ENCODE results near the gene NEO1. TPM values are rescaled to one million over a fixed set of nuclear protein-coding genes. Genes with fewer than 3 reads are reported as not detected.
A peak's percentile ranks its signal among the peaks of the same experiment; 100 is the strongest.

NEO1 gene
- total RNA-seq, 5 donors from 2014 or later (not counting 1 experiment from before 2014, with no cell fraction given): 5.0 to 16.6 (median 10.2) TPM

- Histone ChIP-seq H3K27me3 (replicated peaks in 1 of 2; ENCODE audit: control insufficient read depth in 2 of 2, extremely low read depth in 1 of 2, insufficient read depth in 2 of 2, low read length in 1 of 2) (peaks cover 0 to 11% of the 10 kb centered on the region in 2 experiments), H3K36me3 (ENCODE audit: control insufficient read depth in 2 of 2, extremely low read depth in 1 of 2, insufficient read depth in 1 of 2, low read length in 1 of 2) (no peaks in the 10 kb centered on the region), H3K27ac (ENCODE audit: low read length) (no peak overlapping the region), H3K4me1 (ENCODE audit: control insufficient read depth in 1 of 2, extremely low read depth in 1 of 2, insufficient read depth in 2 of 2, low read length in 2 of 2) (no peaks in the 10 kb centered on the region), H3K4me3 (ENCODE audit: control insufficient read depth in 1 of 2, extremely low read depth in 1 of 2, low read length in 1 of 2) (no peak overlapping the region), H3K9me3 (no peaks in the 10 kb centered on the region)
- Mint-ChIP-seq H3K4me3 (no peak overlapping the region), H3K9me3 (no peaks in the 10 kb centered on the region), H3K27me3 (peaks cover 11 to 14% of the 10 kb centered on the region in 2 donors), H3K36me3 (no peaks in the 10 kb centered on the region), H3K27ac (no peak overlapping the region), H3K4me1 (no peaks in the 10 kb centered on the region)
- no peak for ATAC-seq (replicated peaks in 1 of 4)
- ChIA-PET POLR2A (no interaction called here), CTCF (no interaction called here)
- no CpG with 5 or more reads among the region's 2 CpGs for WGBS (ENCODE audit: insufficient coverage)
- no peak for DNase-seq
These were observed 261.6 kb downstream of the NEO1 start for GRCh38 chr15:73313861-73314260.

- Mint-ChIP-seq H3K9me3 (no peaks in the 10 kb centered on the region), H3K36me3 (no peaks in the 10 kb centered on the region), H3K27ac (no peak overlapping the region), H3K4me1 (no peaks in the 10 kb centered on the region), H3K4me3 (no peak overlapping the region), H3K27me3 (peaks cover 19 to 31% of the 10 kb centered on the region in 2 donors)
- Histone ChIP-seq H3K9me3 (no peaks in the 10 kb centered on the region), H3K4me1 (ENCODE audit: control insufficient read depth in 1 of 2, extremely low read depth in 1 of 2, insufficient read depth in 2 of 2, low read length in 2 of 2) (no peaks in the 10 kb centered on the region), H3K27ac (ENCODE audit: low read length) (no peak overlapping the region), H3K36me3 (ENCODE audit: control insufficient read depth in 2 of 2, extremely low read depth in 1 of 2, insufficient read depth in 1 of 2, low read length in 1 of 2) (no peaks in the 10 kb centered on the region), H3K27me3 (replicated peaks in 1 of 2; ENCODE audit: control insufficient read depth in 2 of 2, extremely low read depth in 1 of 2, insufficient read depth in 2 of 2, low read length in 1 of 2) (peaks cover 0 to 37% of the 10 kb centered on the region in 2 experiments), H3K4me3 (ENCODE audit: control insufficient read depth in 1 of 2, extremely low read depth in 1 of 2, low read length in 1 of 2) (no peak overlapping the region)
- 78% methylated on average over 14 of the region's 16 CpGs for WGBS (ENCODE audit: insufficient coverage)
- ATAC-seq (replicated peaks in 1 of 4) (no peak), DNase-seq (peak in 1 of 35 experiments; percentile 12)
- CTCF ChIA-PET: no interaction called here
- POLR2A ChIA-PET: no interaction called here
These were observed 265.6 kb downstream of the NEO1 start for GRCh38 chr15:73317651-73318462.

DNA sequence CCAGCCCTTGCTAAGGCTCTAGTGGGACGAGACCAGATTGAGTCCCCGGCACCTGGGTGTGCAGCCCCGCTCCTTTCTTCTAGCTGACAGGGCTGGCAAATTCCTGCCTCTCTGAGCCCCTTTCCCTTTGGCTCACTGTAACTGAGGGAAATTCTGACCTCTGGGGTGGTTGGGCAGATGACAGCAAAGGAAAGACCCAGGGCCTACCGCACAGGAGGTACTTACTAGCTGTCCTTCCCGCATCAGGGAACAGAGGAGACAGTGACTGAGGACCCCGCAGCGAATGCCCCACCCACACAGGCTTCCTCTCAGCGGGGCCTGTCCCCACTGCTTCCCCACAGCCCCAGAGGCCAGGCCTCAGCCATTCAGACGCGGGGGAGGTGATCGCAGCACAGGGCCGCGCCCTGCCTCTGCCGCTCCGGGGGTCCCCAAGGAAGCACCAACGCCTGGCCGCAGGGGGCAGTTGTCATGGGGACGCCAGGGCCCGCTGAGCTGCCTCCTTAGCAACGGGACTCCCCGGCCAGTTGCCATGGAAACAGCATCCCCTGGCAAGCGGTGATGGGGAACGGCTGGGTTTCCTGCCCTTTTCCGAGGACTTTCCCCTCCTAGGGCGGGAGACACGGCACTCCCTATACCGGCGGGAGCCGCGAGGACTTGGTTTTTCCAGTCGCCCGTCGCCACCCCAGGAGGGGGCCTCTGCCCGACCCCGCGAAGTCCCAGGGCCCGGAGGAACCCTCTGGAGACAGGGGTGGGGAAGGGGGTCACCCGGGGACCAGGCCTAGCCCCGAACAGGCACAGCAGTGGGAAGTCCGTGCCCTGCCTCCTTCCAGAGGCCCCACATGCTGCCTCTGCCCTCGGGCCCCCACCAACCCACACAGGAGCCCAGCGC is 266.4 kb downstream of the NEO1 start:
- Mint-ChIP-seq H3K4me3 (no peak overlapping the region), H3K9me3 (no peaks in the 10 kb centered on the region), H3K27me3 (peaks cover 19 to 31% of the 10 kb centered on the region in 2 donors), H3K4me1 (no peaks in the 10 kb centered on the region), H3K27ac (no peak overlapping the region), H3K36me3 (no peaks in the 10 kb centered on the region)
- H3K9me3 ChIP-seq: no peaks in the 10 kb centered on the region
- ChIA-PET POLR2A (no interaction called here), CTCF (no interaction called here)
- no peak overlapping the region for H3K4me3 ChIP-seq (ENCODE audit: control insufficient read depth in 1 of 2, extremely low read depth in 1 of 2, low read length in 1 of 2)
- no peak overlapping the region for H3K27ac ChIP-seq (ENCODE audit: low read length)
- H3K27me3 ChIP-seq (replicated peaks in 1 of 2; ENCODE audit: control insufficient read depth in 2 of 2, extremely low read depth in 1 of 2, insufficient read depth in 2 of 2, low read length in 1 of 2): peaks cover 0 to 37% of the 10 kb centered on the region in 2 experiments
- no peaks in the 10 kb centered on the region for H3K36me3 ChIP-seq (ENCODE audit: control insufficient read depth in 2 of 2, extremely low read depth in 1 of 2, insufficient read depth in 1 of 2, low read length in 1 of 2)
- WGBS (ENCODE audit: insufficient coverage): 22% methylated on average over 27 of the region's 42 CpGs
- H3K4me1 ChIP-seq (ENCODE audit: control insufficient read depth in 1 of 2, extremely low read depth in 1 of 2, insufficient read depth in 2 of 2, low read length in 2 of 2): no peaks in the 10 kb centered on the region
- ATAC-seq (replicated peaks in 1 of 4): peak in 1 of 4 experiments; percentile 27
- DNase-seq: peak in 1 of 35 experiments; percentile 16

GRCh38 chr15:73319460-73320245 is 267.4 kb downstream of the NEO1 start:
- Histone ChIP-seq H3K36me3 (ENCODE audit: control insufficient read depth in 2 of 2, extremely low read depth in 1 of 2, insufficient read depth in 1 of 2, low read length in 1 of 2) (no peaks in the 10 kb centered on the region), H3K9me3 (no peaks in the 10 kb centered on the region), H3K4me1 (ENCODE audit: control insufficient read depth in 1 of 2, extremely low read depth in 1 of 2, insufficient read depth in 2 of 2, low read length in 2 of 2) (no peaks in the 10 kb centered on the region), H3K4me3 (ENCODE audit: control insufficient read depth in 1 of 2, extremely low read depth in 1 of 2, low read length in 1 of 2) (no peak overlapping the region), H3K27me3 (replicated peaks in 1 of 2; ENCODE audit: control insufficient read depth in 2 of 2, extremely low read depth in 1 of 2, insufficient read depth in 2 of 2, low read length in 1 of 2) (peaks cover 0 to 44% of the 10 kb centered on the region in 2 experiments), H3K27ac (ENCODE audit: low read length) (no peak overlapping the region)
- no peaks in the 10 kb centered on the region for H3K4me1 Mint-ChIP-seq
- WGBS (ENCODE audit: insufficient coverage): 91% methylated on average over 6 of the region's 8 CpGs
- H3K27ac Mint-ChIP-seq: no peak overlapping the region
- ChIA-PET CTCF (no interaction called here), POLR2A (no interaction called here)
- H3K27me3 Mint-ChIP-seq: peaks cover 13 to 27% of the 10 kb centered on the region in 2 donors
- no peaks in the 10 kb centered on the region for H3K9me3 Mint-ChIP-seq
- ATAC-seq (replicated peaks in 1 of 4) (no peak), DNase-seq (no peak)
- no peaks in the 10 kb centered on the region for H3K36me3 Mint-ChIP-seq
- H3K4me3 Mint-ChIP-seq: no peak overlapping the region

- ChIA-PET CTCF (no interaction called here), POLR2A (no interaction called here)
- H3K27ac Mint-ChIP-seq: no peak overlapping the region
- no peak overlapping the region for H3K27ac ChIP-seq (ENCODE audit: low read length)
- peaks cover 0 to 7% of the 10 kb centered on the region in 2 experiments for H3K4me1 ChIP-seq (ENCODE audit: control insufficient read depth in 1 of 2, extremely low read depth in 1 of 2, insufficient read depth in 2 of 2, low read length in 2 of 2)
- no peak overlapping the region for H3K4me3 ChIP-seq (ENCODE audit: control insufficient read depth in 1 of 2, extremely low read depth in 1 of 2, low read length in 1 of 2)
- peaks cover 9 to 27% of the 10 kb centered on the region in 2 donors for H3K27me3 Mint-ChIP-seq
- H3K36me3 Mint-ChIP-seq: no peaks in the 10 kb centered on the region
- WGBS (ENCODE audit: insufficient coverage): 83% methylated on average over 2 of the region's 3 CpGs
- no peaks in the 10 kb centered on the region for H3K4me1 Mint-ChIP-seq
- H3K36me3 ChIP-seq (ENCODE audit: control insufficient read depth in 2 of 2, extremely low read depth in 1 of 2, insufficient read depth in 1 of 2, low read length in 1 of 2): no peaks in the 10 kb centered on the region
- ATAC-seq (replicated peaks in 1 of 4): no peak
- H3K4me3 Mint-ChIP-seq: no peak overlapping the region
- DNase-seq: no peak
- H3K9me3 ChIP-seq: no peaks in the 10 kb centered on the region
- peaks cover 0 to 53% of the 10 kb centered on the region in 2 experiments for H3K27me3 ChIP-seq (replicated peaks in 1 of 2; ENCODE audit: control insufficient read depth in 2 of 2, extremely low read depth in 1 of 2, insufficient read depth in 2 of 2, low read length in 1 of 2)
- no peaks in the 10 kb centered on the region for H3K9me3 Mint-ChIP-seq
These were observed 268.4 kb downstream of the NEO1 start for GRCh38 chr15:73320619-73321180.
